Tongue (tissue), 2 donors: ENCODE results near the gene CSNK1G1. TPM values are rescaled to one million over a fixed set of nuclear protein-coding genes. Genes with fewer than 3 reads are reported as not detected.
"Not testable (repeated sequence)": the region's sequence is repeated elsewhere in the genome, so short reads cannot be mapped to it uniquely, and the experiment has no call there.

Experiments
- DNase-seq: peaks from one replicate; pipeline ENCODE4 v3.0.0-alpha.2; 2015
- total RNA-seq: library from RNA; depleted of rRNA; stranded (reverse); fragments of >200 nt; gene quantifications from one replicate; pipeline ENCODE4 v1.2.3, GENCODE V29; 2014

The CSNK1G1 gene
- total RNA-seq, 1 donor from 2014 or later = 18.8 TPM

- DNase-seq = no peak
Measured at GRCh38 chr15:64287953-64288352, 68.0 kb downstream of the CSNK1G1 start.

DNA sequence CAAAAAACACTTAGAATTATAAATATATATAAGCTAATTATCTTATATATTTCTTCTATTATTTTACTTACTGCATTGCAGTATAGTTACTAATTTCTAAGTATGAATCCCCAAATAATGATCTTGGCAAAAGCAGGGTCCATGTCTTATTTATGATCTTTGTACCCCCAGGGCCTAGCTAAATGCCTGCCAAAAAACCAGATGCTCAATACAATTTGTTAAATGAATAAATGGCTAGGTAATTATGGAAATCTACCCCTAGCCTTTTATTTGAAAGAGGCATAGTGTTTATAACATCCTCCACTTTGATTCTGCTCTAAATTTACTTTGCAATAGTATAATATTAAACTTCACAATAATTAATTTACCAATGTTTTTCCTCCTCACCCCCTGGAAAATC is 69.5 kb downstream of the CSNK1G1 start:
- DNase-seq = no peak

DNA sequence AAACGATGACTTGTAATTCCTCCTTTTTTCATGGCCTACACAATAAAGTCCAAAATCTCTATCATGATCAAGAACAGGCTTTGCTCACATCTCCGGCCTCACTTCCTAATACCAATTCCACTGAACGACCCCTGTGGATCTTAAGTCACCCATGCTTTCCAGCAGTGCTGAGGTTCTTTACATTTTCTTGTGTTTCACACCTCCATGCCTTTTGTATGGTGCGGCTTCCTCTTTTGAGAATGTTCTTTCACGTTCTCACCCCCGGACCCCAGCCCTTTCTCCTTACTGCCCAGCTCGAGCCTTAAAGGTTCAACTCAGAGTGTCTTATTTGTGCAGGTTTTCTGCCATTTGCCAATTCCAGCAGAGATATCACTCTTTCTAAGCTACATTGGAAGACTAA is 70.1 kb downstream of the CSNK1G1 start:
- no peak for DNase-seq

DNA sequence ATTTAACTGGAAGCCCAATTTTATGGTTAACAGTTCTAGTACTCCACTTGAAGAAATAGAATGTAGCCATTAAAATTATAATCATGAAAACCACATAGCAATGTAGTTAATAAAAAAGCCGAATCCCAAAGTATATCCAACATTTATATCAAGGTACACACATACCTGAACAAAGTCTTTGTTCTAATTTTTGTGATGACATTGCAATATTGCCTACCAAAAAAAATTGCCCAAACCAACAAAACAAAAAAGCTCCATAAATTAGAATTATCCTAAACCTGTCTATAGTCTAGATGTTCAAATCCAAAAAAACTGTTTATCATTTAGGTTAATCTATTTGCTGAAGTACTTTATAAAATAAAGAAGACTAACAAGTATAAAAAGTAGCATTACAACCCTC is 70.8 kb downstream of the CSNK1G1 start:
- DNase-seq = no peak

- DNase-seq = no peak
Measured at GRCh38 chr15:64284042-64284441, 71.9 kb downstream of the CSNK1G1 start.

GRCh38 chr15:64282701-64283100 is 73.3 kb downstream of the CSNK1G1 start:
- no peak for DNase-seq

GRCh38 chr15:64279131-64279530 is 76.8 kb downstream of the CSNK1G1 start:
- no peak for DNase-seq

- no peak for DNase-seq
Measured at GRCh38 chr15:64275934-64276333, 80.0 kb downstream of the CSNK1G1 start.

- no peak for DNase-seq
Measured at GRCh38 chr15:64274341-64274950, 81.5 kb downstream of the CSNK1G1 start.

- no peak for DNase-seq
Measured at GRCh38 chr15:64267331-64267973, 88.5 kb downstream of the CSNK1G1 start.

- not testable (repeated sequence) for DNase-seq
Measured at GRCh38 chr15:64265188-64265587, 90.8 kb downstream of the CSNK1G1 start.

DNA sequence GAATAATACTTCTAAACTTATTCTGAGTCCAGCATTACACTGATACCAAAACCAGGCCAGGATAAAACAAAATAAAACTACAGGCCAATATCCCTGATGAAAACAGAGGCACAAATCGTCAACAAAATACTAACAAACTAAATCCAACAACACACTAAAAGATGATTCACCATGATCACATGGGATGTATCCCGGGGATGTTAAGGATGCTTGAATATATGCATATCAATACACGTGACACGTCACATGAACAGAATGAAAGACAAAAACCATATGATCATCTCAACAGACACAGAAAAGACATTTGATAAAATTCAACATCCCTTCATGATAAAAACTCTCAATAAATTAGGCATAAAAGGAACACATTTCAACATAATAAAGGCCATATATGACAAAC is 91.5 kb downstream of the CSNK1G1 start:
- DNase-seq = no peak

- DNase-seq = no peak
Measured at GRCh38 chr15:64263567-64263966, 92.4 kb downstream of the CSNK1G1 start.

GRCh38 chr15:64256051-64256450 is 99.9 kb downstream of the CSNK1G1 start:
- no peak for DNase-seq

GRCh38 chr15:64251658-64252057 is 104.3 kb downstream of the CSNK1G1 start:
- DNase-seq = no peak

GRCh38 chr15:64251121-64251520 is 104.9 kb downstream of the CSNK1G1 start:
- DNase-seq = no peak

DNA sequence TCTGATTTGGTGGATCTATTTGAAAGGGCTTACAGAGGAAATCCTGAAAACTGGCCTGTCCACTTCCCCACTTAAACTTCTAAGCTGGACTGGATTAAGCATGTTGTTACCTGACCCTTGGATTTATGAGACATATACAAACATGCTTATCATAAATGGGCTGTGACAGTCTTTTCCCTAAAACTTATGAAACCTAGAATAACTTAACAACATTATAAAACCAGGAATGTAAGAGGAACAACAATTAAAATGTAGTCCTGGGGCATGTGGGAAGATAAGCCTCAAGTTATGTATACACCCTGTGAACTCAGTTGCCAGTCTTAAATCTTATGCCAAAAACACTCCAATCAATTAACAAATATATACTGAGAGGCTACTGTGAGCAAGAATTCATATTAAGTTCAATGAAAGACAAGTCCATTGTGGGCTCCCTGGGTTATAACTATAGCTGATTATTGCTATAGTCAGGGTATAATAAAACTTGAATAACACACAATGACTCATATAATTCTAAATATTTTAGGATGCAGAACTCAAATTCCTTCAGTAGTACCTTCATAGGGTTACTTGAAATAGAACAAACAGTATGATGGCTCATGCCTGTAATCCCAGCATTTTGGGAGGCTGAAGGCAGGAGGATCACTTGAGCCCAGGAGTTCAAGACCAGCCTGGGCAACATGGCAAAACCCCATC is 105.9 kb downstream of the CSNK1G1 start:
- DNase-seq = no peak

- no peak for DNase-seq
Measured at GRCh38 chr15:64249406-64249805, 106.6 kb downstream of the CSNK1G1 start.

- peak; percentile 29 for DNase-seq
Measured at GRCh38 chr15:64247906-64248541, 107.9 kb downstream of the CSNK1G1 start.

DNA sequence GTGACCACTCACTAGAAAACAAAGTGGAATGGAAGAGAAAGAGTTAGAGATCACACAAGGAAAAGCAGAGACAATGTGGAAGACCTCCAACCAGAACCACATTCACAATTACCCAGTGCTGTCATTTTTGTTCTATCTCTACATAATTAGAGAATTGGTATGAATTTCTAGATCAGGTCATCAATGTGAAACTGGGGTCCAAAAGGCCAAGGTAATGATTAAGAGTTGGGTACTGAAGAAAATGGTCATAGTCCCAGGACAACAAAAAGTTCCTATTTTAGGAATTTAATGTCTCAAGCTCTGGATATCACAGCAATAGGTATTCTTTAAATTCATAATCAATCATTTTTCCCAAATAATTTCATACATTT is 108.5 kb downstream of the CSNK1G1 start:
- DNase-seq = no peak

- no peak for DNase-seq
Measured at GRCh38 chr15:64246364-64247189, 109.4 kb downstream of the CSNK1G1 start.

GRCh38 chr15:64245405-64245804 is 110.6 kb downstream of the CSNK1G1 start:
- DNase-seq = no peak
